Measurements from ENCODE around the gene BCL2L12.

DNA sequence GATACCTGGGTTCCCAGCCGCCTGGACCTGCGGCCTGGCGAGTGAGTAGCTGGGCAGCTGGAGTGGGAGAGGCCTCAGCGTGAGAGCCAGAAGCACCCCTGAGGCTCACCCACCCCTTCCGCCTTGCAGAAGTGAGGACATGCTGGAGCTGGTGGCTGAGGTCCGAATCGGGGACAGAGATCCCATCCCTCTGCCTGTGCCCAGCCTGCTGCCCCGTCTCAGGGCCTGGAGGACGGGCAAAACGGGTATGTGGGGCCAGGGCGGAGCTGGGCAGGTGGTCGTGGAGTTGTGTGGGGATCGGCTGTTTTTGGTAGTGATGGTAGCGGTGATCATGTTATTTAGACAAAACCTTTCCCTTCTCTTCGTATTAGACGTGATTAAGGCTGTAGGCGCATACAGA, 19.1 kb upstream of the BCL2L12 start:
- TF ChIP-seq, protein P1, sequence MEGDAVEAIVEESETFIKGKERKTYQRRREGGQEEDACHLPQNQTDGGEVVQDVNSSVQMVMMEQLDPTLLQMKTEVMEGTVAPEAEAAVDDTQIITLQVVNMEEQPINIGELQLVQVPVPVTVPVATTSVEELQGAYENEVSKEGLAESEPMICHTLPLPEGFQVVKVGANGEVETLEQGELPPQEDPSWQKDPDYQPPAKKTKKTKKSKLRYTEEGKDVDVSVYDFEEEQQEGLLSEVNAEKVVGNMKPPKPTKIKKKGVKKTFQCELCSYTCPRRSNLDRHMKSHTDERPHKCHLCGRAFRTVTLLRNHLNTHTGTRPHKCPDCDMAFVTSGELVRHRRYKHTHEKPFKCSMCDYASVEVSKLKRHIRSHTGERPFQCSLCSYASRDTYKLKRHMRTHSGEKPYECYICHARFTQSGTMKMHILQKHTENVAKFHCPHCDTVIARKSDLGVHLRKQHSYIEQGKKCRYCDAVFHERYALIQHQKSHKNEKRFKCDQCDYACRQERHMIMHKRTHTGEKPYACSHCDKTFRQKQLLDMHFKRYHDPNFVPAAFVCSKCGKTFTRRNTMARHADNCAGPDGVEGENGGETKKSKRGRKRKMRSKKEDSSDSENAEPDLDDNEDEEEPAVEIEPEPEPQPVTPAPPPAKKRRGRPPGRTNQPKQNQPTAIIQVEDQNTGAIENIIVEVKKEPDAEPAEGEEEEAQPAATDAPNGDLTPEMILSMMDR (IDR thresholded peaks at IDR 0.05; ENCODE audit: borderline replicate concordance, extremely low read depth, low read length, poor library complexity, severe bottlenecking), result no peak
- TF ChIP-seq EZH2 (IDR thresholded peaks at IDR 0.05; ENCODE audit: borderline replicate concordance, low read depth, low read length, severe bottlenecking), result no peak

Data from DND-41 (cell line).